GM19395 (cell line): ENCODE data around the gene PINLYP.
"Not testable (repeated sequence)": the region's sequence is repeated elsewhere in the genome, so short reads cannot be mapped to it uniquely, and the experiment has no call there.

Experiments
- ATAC-seq: cut with Tn5 transposase; IDR thresholded peaks from one replicate; pipeline ENCODE4 v1.9.1; 2021; ENCODE audit warnings: mild to moderate bottlenecking, moderate library complexity; ENCODE audit not compliant: unreplicated experiment

The PINLYP gene

GRCh38 chr19:43547926-43548325, 27.7 kb upstream of the PINLYP start:
- not testable (repeated sequence) for ATAC-seq

DNA sequence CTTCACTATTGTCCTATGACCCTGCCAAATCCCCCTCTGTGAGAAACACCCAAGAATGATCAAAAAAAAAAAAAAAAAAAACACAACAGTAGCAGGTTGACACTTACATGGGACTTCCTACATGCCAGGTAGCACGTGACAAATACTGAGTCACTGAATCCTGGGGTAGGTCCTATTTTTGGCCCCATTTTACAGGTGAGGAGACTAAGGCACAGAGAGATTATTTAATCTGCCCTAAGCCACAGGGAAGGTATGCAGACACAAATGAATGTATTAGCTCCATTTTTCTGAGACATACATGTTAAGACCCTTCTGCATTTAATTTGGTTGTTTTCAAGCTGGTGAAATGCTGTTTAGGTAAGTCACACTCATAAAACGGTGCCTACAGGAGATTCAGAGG, 26.9 kb upstream of the PINLYP start:
- no peak for ATAC-seq

- no peak for ATAC-seq
Observed at GRCh38 chr19:43551399-43552197, 24.0 kb upstream of the PINLYP start.

DNA sequence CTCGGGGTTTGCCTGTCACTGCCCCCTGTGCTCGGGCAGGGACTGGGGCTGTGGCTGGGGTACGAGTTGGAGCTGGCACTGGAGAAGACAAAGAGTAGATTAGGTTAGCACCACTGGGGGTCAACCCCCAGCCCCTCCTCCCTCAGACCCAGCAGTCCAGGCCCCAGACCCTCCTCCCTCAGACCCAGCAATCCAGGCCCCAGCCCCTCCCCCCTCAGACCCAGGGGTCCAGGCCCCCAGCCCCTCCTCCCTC, 23.5 kb upstream of the PINLYP start:
- ATAC-seq, result no peak

- no peak for ATAC-seq
Observed at GRCh38 chr19:43552616-43553015, 23.0 kb upstream of the PINLYP start.

- no peak for ATAC-seq
Observed at GRCh38 chr19:43553656-43554055, 21.9 kb upstream of the PINLYP start.

DNA sequence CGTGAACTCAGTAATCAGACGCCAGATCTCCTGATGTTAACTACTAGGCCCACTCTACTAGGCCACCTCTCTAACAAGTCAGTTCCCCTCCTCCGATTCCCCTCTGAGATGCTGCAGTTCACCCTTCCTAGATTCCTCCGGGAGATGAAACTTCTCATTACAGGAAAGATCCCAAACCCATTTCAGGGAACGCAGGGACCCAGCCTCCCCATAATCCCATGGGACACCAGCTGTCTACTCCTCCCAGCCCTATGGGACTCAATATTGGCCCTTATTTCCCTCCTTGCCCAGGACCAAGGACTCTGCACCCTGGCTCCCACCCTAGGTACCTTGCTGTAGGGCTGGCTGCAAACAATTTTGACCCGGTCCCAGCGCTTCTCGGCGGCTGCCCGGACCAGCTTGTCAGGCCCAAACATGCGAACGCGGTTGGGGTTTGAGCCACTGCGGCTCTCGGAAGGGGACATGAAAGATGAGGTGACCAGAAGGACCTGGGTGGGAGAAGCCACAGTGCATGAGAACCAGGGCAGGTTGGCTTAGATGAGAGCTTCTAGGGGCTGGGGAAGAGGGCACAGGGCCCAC, 21.2 kb upstream of the PINLYP start:
- no peak for ATAC-seq

DNA sequence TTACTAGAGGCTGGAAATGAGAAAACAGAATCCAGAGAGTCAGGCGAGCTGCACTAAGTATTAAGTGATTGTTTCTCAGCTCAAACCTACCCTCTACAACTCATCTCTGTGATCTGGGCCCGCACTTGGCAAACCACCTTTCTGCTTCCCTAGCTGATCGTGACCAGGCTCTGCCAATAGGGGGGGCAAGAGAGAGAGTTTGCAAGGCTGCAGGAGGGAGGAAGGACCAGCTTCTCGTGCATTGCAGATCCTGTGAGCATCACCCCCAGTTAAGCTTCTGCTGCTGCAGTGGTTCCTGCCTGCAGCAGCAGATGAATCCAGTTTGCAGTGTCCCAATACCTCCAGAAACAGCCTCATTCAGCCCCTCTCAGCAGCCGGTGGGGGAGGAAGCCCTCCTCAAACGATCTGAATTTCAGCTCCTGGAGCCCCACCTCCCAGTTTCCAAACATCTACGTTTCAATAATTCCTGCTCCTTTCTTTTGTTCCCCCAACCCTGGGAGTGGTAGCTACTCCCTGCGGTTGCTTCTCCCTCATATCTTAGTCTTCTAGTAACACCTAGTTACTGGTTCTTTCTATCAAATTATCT, 20.3 kb upstream of the PINLYP start:
- ATAC-seq, result no peak

- no peak for ATAC-seq
Observed at GRCh38 chr19:43560687-43561086, 14.9 kb upstream of the PINLYP start.

DNA sequence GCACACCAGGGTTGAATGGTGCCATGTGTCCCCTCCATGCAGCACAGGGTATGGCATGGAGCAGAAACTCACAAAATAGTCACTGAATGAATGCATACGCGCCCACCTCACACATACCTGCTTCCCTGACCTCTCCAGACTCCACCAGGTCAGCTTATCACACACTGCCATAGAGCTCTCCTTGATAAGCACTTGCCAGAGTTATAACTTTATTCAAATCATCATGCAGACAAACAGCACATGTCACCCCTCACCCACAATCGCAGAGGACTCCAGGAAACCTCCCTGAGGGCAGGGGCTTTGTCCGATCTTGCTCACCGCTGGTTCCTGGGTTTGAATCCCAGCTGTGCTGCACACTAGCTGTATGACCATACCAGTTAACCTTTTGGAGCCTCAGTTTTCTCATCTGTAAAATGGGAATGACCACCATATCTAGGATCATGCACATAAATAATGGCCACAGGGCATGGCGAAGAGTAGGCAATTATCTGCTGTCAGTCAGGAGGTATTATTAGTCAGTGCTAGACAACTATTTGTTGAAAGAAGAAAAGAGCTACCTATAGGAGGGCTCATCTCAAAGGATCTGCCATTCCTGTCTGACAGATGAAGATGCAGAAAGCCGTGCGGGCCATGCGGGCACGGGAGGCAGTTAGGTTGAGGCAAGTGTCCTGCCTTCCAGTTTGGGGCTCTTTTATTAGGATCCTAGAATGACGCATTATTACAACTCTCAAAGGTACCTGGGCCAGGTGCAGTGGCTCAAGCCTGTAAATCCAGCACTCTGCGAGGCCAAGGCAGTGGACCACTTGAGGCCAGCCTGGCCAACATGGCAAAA, 14.2 kb upstream of the PINLYP start:
- no peak for ATAC-seq

DNA sequence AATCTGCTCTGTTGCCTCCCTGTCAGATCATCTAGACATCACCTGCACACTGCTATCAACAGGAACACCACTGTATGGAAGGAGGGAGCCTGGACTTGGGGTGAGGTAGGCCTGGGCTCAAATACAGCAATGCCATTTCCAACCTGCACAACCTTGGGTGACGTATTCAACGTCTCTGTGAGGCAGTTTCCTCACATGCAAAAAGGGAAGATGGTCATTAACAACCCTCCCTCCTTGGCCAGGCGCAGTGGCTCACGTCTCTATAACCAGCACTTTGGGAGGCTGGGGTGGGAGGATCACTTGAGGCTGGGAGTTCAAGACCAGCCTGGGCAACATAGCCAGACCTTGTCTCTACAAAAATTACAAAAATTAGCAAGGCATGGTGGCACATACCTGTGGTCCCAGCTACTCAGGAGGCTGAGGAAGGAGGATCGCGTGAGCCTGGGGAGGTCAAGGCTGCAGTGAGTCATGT, 13.3 kb upstream of the PINLYP start:
- no peak for ATAC-seq

- peak; percentile 71 for ATAC-seq
Observed at GRCh38 chr19:43562698-43563241, 12.8 kb upstream of the PINLYP start.

GRCh38 chr19:43563816-43564457, 11.7 kb upstream of the PINLYP start:
- ATAC-seq, result no peak

DNA sequence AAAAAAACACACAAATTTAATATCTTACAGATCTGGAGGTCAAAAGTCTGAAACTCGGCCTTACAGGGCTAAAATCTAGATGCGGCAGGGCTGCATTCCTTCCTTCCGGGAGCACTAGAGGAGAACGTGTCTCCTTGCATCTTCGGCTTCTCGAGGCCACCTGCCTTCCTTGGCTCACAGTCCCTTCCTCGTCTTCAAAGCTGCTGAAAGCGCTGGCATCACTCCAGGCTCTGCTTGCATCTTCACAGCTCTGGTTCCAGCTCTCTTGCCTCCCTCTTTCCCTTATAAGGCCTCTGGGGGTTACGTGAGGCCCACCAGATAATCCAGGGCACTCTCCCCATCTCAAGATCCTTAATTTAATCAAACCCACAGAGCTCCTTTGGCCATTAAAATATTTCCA, 10.8 kb upstream of the PINLYP start:
- no peak for ATAC-seq

DNA sequence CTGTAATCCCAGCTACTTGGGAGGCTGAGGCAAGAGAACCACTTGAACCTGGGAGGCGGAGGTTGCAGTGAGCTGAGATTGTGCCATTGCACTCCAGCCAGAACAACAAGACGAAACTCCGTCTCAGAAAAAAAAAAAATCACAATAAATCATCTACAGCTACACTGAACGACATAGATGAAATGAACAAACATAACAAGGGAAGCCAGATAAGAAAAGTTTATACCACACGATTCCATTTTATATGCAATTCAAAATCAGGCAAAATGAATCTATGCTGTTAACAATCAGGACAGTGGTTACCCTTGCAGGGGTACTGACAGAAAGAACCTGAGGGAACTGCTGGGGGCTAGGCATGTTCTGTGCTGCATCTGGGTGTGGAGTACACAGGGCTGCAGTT, 5.9 kb upstream of the PINLYP start:
- ATAC-seq, result no peak

- no peak for ATAC-seq
Observed at GRCh38 chr19:43570174-43570791, 5.3 kb upstream of the PINLYP start.

- ATAC-seq, result no peak
Observed at GRCh38 chr19:43572171-43572588, 3.4 kb upstream of the PINLYP start.

DNA sequence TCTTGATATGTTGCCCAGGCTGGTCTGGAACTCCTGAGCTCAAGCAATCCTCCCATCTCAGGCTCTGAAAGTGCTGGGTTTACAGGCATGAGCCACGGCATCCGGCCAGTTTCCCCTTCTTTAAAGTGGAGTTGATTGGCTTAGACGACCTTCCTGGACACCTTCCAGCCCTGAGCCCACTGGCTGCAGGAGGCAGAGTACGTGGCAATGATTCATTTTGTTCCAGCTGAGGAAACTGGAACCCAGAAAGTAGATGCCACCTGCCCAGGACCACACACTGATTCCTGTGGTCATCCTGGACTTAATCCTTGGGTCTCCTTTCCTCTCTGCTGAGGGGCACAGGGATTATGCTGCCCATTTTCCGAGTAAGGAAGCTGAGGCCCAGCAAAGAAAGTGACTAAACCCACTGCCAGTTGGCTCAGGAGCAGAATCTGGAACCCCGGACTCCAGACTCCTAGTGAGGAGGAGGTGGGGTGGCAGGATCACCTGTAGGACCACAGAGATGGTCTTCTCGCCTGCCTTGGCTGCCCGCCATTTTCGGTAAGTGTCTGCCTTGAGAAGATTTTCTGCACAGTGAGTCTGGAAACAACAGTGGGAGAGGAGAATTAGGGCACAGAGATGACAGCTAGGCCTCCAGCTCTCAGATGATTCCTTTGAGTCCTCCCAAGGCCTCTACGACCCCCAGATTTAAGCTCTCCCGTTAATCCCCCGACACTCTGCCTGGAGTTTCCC, 1.0 kb upstream of the PINLYP start:
- no peak for ATAC-seq

DNA sequence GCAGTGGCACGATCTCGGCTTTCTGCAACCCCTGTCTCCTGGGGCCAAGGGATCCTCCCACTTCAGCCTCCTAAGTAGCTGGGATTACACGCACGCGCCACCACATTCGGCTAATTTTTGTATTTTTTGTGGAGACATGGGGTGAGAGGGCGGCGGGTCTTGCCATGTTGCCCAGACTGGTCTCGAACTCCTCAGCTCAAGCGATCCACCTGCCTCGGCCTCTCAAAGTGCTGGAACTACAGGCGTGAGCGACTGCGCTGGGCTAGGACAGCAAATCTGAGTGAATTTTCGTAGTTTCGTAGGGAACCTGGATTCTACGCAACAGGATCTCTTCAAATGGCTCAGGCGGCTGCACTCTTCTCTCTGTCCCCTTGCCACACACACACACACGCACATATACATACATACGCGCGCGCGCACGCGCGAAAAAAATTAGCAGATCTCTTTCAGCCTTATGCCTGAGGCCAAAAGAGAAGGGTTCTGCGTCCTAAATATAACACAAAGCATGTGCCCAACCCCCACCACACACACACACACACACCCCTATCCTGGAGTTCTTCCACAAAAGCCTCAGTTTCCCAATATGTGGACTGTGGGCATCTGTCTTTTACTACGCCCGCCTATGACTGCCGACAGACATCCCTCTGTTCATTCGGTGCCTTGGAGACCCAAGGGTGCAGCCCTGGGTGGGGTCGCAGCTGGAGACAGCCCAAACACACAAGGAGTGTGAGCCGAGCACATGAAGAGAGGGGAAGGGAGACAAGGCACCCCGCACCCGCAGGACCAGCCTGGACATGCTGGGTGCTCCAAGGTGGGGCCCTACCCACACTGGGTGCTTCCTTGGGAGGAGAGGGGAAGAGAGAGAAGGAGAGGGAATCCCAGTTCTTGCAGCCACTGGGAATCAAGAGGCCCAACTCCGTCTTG, 616 bp downstream of the PINLYP start:
- no peak for ATAC-seq
